Mammary epithelial cell (primary cell): ENCODE data around the gene PIGBOS1.

ENCODE experiments used
- EZH2 ChIP-seq: IDR thresholded peaks from 2 replicates; pipeline ENCODE4 v1.6.1; 2012; ENCODE audit warnings: low read length, inconsistent platforms, borderline replicate concordance
- TF ChIP-seq, protein P1 (sequence below), 2 donors: IDR thresholded peaks in 1 of 2; conservative IDR thresholded peaks in 1 of 2; 2 replicates each; pipeline ENCODE4 v1.5.1; 2011 to 2012; ENCODE audit warnings: inconsistent platforms in 2 of 2, low read length in 2 of 2, mild to moderate bottlenecking in 2 of 2, control low read depth in 1 of 2, low read depth in 1 of 2; ENCODE audit not compliant: insufficient read depth in 1 of 2; ENCODE audit errors: extremely low read depth in 1 of 2

DNA sequence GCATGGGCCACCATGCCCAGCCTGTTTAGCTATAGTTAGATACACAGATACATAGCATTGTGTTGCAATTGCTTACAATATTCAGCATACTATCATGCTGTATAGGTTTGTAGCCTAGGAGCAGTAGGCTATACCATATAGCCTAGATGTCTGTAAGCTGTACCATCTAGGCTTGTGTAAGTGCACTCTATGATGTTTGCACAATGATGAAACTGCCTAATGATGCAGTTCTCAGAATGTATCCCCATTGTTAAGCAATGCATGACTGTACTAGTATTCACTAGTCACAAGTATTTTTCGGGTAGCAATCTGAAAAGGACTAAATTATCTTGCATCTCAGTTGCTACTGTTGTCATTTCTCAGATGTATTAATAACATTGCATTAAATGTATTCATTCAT lies 16.1 kb upstream of the PIGBOS1 start:
- TF ChIP-seq, protein P1, sequence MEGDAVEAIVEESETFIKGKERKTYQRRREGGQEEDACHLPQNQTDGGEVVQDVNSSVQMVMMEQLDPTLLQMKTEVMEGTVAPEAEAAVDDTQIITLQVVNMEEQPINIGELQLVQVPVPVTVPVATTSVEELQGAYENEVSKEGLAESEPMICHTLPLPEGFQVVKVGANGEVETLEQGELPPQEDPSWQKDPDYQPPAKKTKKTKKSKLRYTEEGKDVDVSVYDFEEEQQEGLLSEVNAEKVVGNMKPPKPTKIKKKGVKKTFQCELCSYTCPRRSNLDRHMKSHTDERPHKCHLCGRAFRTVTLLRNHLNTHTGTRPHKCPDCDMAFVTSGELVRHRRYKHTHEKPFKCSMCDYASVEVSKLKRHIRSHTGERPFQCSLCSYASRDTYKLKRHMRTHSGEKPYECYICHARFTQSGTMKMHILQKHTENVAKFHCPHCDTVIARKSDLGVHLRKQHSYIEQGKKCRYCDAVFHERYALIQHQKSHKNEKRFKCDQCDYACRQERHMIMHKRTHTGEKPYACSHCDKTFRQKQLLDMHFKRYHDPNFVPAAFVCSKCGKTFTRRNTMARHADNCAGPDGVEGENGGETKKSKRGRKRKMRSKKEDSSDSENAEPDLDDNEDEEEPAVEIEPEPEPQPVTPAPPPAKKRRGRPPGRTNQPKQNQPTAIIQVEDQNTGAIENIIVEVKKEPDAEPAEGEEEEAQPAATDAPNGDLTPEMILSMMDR (conservative IDR thresholded peaks at IDR 0.05 in 1 of 2, IDR thresholded peaks at IDR 0.05 in 1 of 2; ENCODE audit: extremely low read depth in 1 of 2, insufficient read depth in 1 of 2, low read depth in 1 of 2, low read length in 2 of 2), result no peak
- no peak for TF ChIP-seq EZH2
